ENCODE data around the gene NT5C1A.
A peak's percentile ranks its signal among the peaks of the same experiment; 100 is the strongest.

Gene NT5C1A

GRCh38 chr1:39691383-39692151, 19.7 kb upstream of the NT5C1A start, which contains the start of gene HPCAL4:
Gene HPCAL4 (minus strand): TSS chr1:39691433. CDS start chr1:39684603, 6,830 bp downstream.
- DNase-seq (ENCODE audit: low read depth, low spot score) = no peak
- H3K4me3 ChIP-seq (ENCODE audit: low read depth, low read length) = peak within 1 kb of the TSS; percentile 28
- ChIA-PET POLR2A (no interaction called here), CTCF (interaction anchor here (1.3 to 6.1 kb wide), 6 partner anchors 10 to 86 kb away, joined by 3 to 34 read pairs (median 6); partner anchors contain the start of gene NT5C1A)
- TF ChIP-seq, protein P1, sequence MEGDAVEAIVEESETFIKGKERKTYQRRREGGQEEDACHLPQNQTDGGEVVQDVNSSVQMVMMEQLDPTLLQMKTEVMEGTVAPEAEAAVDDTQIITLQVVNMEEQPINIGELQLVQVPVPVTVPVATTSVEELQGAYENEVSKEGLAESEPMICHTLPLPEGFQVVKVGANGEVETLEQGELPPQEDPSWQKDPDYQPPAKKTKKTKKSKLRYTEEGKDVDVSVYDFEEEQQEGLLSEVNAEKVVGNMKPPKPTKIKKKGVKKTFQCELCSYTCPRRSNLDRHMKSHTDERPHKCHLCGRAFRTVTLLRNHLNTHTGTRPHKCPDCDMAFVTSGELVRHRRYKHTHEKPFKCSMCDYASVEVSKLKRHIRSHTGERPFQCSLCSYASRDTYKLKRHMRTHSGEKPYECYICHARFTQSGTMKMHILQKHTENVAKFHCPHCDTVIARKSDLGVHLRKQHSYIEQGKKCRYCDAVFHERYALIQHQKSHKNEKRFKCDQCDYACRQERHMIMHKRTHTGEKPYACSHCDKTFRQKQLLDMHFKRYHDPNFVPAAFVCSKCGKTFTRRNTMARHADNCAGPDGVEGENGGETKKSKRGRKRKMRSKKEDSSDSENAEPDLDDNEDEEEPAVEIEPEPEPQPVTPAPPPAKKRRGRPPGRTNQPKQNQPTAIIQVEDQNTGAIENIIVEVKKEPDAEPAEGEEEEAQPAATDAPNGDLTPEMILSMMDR (IDR thresholded peaks at IDR 0.05; ENCODE audit: insufficient read depth, low read length, missing control alignments) = no peak

- no peak for DNase-seq (ENCODE audit: low read depth, low spot score)
- CTCF ChIA-PET = interaction anchor here (1.8 to 6.1 kb wide), 4 partner anchors 19 to 85 kb away, joined by 3 to 34 read pairs (median 13); partner anchors contain the start of gene NT5C1A
- TF ChIP-seq, protein P1 (IDR thresholded peaks at IDR 0.05; ENCODE audit: insufficient read depth, low read length, missing control alignments) = no peak
- H3K4me3 ChIP-seq (ENCODE audit: low read depth, low read length) = no peak overlapping the region
- POLR2A ChIA-PET = no interaction called here
Observed at GRCh38 chr1:39690794-39691382, 19.0 kb upstream of the NT5C1A start.

GRCh38 chr1:39690225-39690624, 18.3 kb upstream of the NT5C1A start:
- no peak for DNase-seq (ENCODE audit: low read depth, low spot score)
- CTCF ChIA-PET = interaction anchor here (1.1 to 6.1 kb wide), 4 partner anchors 18 to 84 kb away, joined by 3 to 34 read pairs (median 10); partner anchors contain the start of gene NT5C1A
- TF ChIP-seq, protein P1 (IDR thresholded peaks at IDR 0.05; ENCODE audit: insufficient read depth, low read length, missing control alignments) = no peak
- POLR2A ChIA-PET = no interaction called here
- H3K4me3 ChIP-seq (ENCODE audit: low read depth, low read length) = no peak overlapping the region

- CTCF ChIA-PET = interaction anchor here (0.6 to 4.2 kb wide), 4 partner anchors 23 to 84 kb away, joined by 3 to 18 read pairs (median 3); no protein-coding TSS in a partner anchor
- no peak overlapping the region for H3K4me3 ChIP-seq (ENCODE audit: low read depth, low read length)
- no peak for DNase-seq (ENCODE audit: low read depth, low spot score)
- POLR2A ChIA-PET = no interaction called here
- TF ChIP-seq, protein P1 (IDR thresholded peaks at IDR 0.05; ENCODE audit: insufficient read depth, low read length, missing control alignments) = no peak
Observed at GRCh38 chr1:39689635-39690034, 17.7 kb upstream of the NT5C1A start.

DNA sequence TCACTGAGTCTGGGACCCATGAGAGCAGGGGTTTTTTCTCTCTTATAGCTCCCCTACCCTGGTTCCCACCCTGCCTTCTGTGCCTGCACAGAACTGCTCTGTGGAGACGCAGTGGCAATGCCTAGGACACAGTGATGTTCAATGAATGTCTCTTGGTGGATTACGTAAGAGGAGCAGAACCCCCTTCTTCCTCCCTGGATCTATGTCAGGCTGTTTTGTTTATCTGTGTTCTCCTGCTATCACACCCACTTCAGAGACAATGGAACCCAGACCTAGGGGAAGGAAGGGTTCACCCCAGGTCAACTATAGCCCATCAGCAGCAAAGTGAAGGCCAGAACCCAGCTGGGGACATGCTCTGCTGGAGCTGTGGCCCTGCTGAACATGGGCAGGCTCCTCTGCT, 17.3 kb upstream of the NT5C1A start:
- H3K4me3 ChIP-seq (ENCODE audit: low read depth, low read length) = no peak overlapping the region
- ChIA-PET POLR2A (no interaction called here), CTCF (interaction anchor here (0.6 to 1.1 kb wide), 3 partner anchors 24 to 36 kb away, joined by 3 read pairs; no protein-coding TSS in a partner anchor)
- no peak for DNase-seq (ENCODE audit: low read depth, low spot score)
- TF ChIP-seq, protein P1 (IDR thresholded peaks at IDR 0.05; ENCODE audit: insufficient read depth, low read length, missing control alignments) = no peak

- ChIA-PET CTCF (interaction anchor here (0.8 kb wide), 1 partner anchor 17 kb away, joined by 4 read pairs; no protein-coding TSS in a partner anchor), POLR2A (no interaction called here)
- H3K4me3 ChIP-seq (ENCODE audit: low read depth, low read length) = no peak overlapping the region
- TF ChIP-seq, protein P1 (IDR thresholded peaks at IDR 0.05; ENCODE audit: insufficient read depth, low read length, missing control alignments) = no peak
- DNase-seq (ENCODE audit: low read depth, low spot score) = no peak
Observed at GRCh38 chr1:39688706-39689105, 16.8 kb upstream of the NT5C1A start.

Measured in AG04449 (cell line).